ENCODE data around the gene DET1. TPM values are rescaled to one million over a fixed set of nuclear protein-coding genes. Genes with fewer than 3 reads are reported as not detected.
"Not testable (repeated sequence)": the region's sequence is repeated elsewhere in the genome, so short reads cannot be mapped to it uniquely, and the experiment has no call there.

DET1 gene
- polyA plus RNA-seq, 1 donor from 2014 or later: 1.1 TPM

DNA sequence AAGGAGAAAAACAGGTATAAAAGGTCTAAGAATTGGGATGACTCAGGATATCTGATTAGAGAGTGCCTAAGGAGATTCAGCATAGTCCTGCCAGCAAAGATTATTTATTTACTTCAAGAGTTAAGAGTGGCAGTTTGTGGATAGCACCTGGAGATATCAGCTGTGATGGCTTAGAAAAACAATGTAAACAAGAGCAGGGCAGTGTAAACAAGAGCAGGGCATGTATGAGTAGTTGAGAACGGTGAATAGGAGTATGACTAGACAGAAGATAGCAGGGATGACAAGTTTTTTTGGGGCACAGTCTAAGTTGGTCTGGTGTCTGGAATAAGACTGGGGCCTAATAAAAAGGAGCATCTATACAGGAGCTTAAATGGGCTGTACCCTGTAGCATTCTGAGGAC, 1.5 kb upstream of the DET1 start:
- not testable (repeated sequence) for H3K27ac Mint-ChIP-seq, H3K36me3 Mint-ChIP-seq, H3K27me3 Mint-ChIP-seq, H3K4me1 Mint-ChIP-seq, H3K4me3 Mint-ChIP-seq, H3K9me3 Mint-ChIP-seq

DNA sequence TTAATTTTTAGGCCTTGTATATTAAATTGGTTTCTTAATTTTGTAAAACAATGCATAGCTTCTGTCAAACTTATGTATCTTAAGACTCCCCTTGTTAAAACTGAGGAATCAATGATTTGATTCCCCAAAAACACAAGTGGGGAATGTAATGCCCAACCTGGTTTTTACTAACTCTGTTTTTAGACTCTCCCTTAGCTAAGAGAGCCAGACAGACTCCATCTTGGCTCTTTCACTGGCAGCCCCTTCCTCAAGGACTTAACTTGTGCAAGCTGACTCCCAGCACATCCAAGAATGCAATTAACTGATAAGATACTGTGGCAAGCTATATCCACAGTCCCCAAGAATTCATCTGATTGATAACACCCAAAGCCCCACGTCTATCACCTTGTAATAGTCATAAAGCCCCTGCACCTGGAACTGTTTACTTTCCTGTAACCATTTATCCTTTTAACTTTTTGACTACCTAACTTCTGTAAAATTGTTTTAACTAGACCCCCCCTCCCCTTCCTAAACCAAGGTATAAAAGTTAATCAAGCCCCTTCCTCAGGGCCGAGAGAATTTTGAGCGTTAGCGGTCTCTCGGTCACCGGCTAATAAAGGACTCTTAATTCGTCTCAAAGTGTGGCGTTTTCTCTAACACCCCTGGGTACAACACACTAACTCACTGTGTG, 768 bp downstream of the DET1 start:
- not testable (repeated sequence) for H3K9me3 Mint-ChIP-seq, H3K4me1 Mint-ChIP-seq, H3K36me3 Mint-ChIP-seq, H3K27me3 Mint-ChIP-seq
- peak overlapping the region; percentile 67 to 98 (median 94) for H3K27ac Mint-ChIP-seq
- peak overlapping the region; percentile 92 to 99 (median 96) for H3K4me3 Mint-ChIP-seq

DNA sequence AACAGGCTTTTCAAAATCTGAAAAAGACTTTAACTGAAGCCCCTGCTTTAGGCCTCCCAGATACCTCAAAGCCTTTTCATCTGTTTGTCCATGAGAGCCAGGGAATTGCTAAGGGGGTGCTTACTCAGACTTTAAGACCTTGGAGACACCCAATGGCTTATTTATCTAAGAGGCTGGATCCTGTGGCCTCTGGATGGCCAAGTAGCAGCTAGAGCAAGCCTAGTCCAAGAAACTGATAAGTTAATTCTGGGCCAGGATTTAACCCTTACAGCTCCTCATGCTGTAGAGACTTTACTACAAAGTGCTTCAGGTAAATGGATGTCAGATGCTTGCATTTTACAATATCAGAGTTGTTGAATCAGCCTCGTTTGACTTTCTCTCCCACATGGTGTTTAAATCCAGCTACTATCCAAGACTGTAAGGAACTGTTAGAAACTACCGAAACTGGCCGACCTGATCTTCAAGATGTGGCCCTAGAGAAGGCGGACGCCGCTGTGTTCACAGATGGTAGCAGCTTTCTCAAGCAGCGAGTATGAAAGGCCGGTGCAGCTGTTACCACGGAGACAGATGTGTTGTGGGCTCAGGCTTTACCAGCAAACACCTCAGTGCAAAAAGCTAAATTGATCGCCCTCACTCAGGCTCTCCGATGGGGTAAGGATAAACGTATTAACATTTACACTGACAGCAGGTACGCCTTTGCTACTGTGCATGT, 3.3 kb downstream of the DET1 start:
- Mint-ChIP-seq H3K9me3 (no peaks in the 10 kb centered on the region), H3K27me3 (no peaks in the 10 kb centered on the region), H3K4me1 (peaks cover 5 to 8% (median 7%) of the 10 kb centered on the region in 3 donors), H3K36me3 (peaks cover 8% of the 10 kb centered on the region), H3K27ac (peak overlapping the region in 1 of 3 donors; percentile 43), H3K4me3 (peak overlapping the region in 1 of 4 donors; percentile 55)

DNA sequence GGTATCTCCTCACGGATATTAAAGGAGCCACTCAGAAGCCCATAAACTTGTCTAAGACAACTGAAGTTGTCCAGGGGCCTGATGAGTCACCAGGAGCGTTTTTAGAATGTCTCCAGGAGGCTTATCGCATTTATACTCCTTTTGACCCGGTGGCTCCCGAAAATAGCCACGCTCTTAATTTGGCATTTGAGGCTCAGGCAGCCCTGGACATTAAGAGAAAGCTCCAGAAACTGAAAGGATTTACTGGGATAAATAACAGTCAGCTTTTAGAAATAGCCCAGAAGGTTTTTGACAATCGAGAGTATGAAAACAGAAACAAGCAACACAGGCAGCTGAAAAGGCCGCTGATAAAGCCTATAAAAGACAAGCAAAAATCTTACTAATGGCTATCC, 4.1 kb downstream of the DET1 start:
- no peak overlapping the region for H3K4me3 Mint-ChIP-seq
- no peak overlapping the region for H3K27ac Mint-ChIP-seq
- no peaks in the 10 kb centered on the region for H3K27me3 Mint-ChIP-seq
- H3K4me1 Mint-ChIP-seq: peaks cover 5 to 8% (median 8%) of the 10 kb centered on the region in 3 donors
- H3K9me3 Mint-ChIP-seq: no peaks in the 10 kb centered on the region
- peaks cover 8% of the 10 kb centered on the region for H3K36me3 Mint-ChIP-seq

DNA sequence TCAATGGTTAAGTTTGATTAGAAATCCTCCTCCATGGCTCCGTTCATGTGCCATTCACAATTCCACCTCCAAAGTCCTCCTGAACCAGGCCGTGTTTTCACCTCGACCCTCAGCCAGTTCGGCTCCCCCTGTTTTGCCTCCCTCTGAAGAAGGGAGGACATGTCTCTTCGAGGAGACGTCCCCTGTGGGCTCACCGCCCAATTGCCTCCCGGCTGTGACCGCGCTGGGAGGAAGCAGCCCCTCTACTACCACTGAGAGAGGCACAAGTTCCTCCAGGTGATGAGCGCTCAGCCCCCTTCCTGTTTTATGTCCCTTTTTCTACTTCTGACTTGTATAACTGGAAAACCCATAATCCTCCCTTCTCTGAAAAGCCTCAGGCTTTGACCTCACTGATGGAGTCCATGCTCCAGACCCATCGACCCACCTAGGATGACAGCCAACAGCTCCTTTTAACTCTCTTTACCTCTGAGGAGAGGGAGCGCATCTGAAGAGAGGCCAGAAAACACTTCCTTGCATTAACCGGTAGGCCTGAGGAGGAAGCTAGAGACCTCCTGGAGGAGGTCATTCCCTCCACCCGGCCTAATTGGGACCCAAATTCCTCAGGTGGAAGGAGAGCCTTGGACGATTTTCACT, 4.7 kb downstream of the DET1 start:
- H3K4me1 Mint-ChIP-seq: peaks cover 3 to 8% (median 6%) of the 10 kb centered on the region in 3 donors
- H3K4me3 Mint-ChIP-seq: peak overlapping the region in 1 of 4 donors; percentile 20

DNA sequence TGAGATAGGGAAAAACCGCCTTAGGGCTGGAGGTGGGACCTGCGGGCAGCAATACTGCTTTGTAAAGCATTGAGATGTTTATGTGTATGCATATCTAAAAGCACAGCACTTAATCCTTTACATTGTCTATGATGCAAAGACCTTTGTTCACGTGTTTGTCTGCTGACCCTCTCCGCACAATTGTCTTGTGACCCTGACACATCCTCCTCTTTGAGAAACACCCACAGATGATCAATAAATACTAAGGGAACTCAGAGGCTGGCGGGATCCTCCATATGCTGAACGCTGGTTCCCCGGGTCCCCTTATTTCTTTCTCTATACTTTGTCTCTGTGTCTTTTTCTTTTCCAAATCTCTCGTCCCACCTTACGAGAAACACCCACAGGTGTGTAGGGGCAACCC, 5.4 kb downstream of the DET1 start:
- not testable (repeated sequence) for H3K36me3 Mint-ChIP-seq, H3K4me3 Mint-ChIP-seq, H3K9me3 Mint-ChIP-seq, H3K4me1 Mint-ChIP-seq, H3K27ac Mint-ChIP-seq, H3K27me3 Mint-ChIP-seq

More for the DNA sequence above, 4.7 kb downstream of the DET1 start:
- H3K27me3 Mint-ChIP-seq: no peaks in the 10 kb centered on the region
- no peak overlapping the region for H3K27ac Mint-ChIP-seq
- peaks cover 8% of the 10 kb centered on the region for H3K36me3 Mint-ChIP-seq
- no peaks in the 10 kb centered on the region for H3K9me3 Mint-ChIP-seq

DNA sequence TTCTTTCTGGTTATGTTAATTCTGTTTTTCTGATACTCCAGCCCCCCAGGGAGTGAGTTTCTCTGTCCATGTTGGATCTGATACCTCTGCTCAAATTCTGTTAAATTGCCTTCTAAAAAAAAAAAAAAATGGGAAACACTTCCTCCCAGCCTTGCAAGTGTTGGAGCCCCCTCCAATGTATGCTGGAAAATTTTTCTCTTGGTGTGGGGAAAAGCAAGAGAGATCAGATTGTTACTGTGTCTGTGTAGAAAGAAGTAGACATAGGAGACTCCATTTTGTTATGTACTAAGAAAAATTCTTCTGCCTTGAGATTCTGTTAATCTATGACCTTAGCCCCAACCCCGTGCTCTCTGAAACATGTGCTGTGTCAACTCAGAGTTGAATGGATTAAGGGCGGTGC, 6.1 kb downstream of the DET1 start:
- not testable (repeated sequence) for H3K27ac Mint-ChIP-seq, H3K4me1 Mint-ChIP-seq, H3K4me3 Mint-ChIP-seq, H3K27me3 Mint-ChIP-seq, H3K9me3 Mint-ChIP-seq, H3K36me3 Mint-ChIP-seq

DNA sequence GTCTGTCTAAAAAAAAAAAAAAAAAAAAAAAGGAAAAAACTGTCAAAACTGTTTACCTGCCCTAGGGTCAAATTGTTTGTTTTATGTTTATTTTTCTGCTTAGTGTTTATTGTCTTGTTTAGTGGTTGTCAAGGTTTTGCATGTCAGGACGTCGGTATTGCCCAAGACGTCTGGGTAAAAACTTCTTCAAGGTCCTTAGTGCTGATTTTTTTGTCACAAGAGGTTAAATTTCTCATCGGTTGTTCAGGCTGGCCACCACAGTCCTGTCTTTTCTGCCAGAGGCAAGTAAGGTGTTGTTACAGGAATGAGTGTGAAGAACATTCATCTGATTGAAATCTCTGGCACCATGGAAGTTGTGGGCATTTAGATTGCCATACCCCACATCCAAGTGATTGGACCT, 7.0 kb downstream of the DET1 start:
- Mint-ChIP-seq H3K9me3 (peaks cover 0 to 4% (median 0%) of the 10 kb centered on the region in 3 donors), H3K27me3 (no peaks in the 10 kb centered on the region), H3K36me3 (peaks cover 15% of the 10 kb centered on the region), H3K4me3 (no peak overlapping the region), H3K4me1 (peaks cover 0 to 2% (median 0%) of the 10 kb centered on the region in 3 donors), H3K27ac (no peak overlapping the region)

DNA sequence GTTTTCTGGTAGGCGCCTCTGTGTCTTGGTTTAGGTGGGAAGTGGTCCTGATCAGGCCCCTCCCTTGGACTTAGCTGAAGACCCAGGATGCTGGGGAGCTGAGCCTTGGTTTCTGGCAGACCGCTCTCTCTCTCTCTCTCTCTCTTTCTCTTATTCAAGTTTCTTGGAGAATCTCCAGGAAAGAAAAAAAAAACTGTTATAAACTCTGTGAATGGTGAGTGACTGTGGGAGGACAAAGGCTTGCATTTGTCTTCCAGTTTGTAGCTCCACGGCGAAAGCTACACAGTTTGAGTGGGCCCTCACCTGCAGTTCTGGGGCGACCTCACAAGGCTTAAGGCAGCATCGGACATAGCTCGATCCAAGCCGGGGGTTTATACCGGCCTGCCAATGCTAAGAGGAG, 7.5 kb downstream of the DET1 start:
- peak overlapping the region in 1 of 4 donors; percentile 23 for H3K4me3 Mint-ChIP-seq
- peaks cover 0 to 8% (median 2%) of the 10 kb centered on the region in 3 donors for H3K9me3 Mint-ChIP-seq
- peaks cover 18% of the 10 kb centered on the region for H3K36me3 Mint-ChIP-seq
- H3K4me1 Mint-ChIP-seq: peaks cover 0 to 2% (median 0%) of the 10 kb centered on the region in 3 donors
- no peak overlapping the region for H3K27ac Mint-ChIP-seq
- no peaks in the 10 kb centered on the region for H3K27me3 Mint-ChIP-seq

DNA sequence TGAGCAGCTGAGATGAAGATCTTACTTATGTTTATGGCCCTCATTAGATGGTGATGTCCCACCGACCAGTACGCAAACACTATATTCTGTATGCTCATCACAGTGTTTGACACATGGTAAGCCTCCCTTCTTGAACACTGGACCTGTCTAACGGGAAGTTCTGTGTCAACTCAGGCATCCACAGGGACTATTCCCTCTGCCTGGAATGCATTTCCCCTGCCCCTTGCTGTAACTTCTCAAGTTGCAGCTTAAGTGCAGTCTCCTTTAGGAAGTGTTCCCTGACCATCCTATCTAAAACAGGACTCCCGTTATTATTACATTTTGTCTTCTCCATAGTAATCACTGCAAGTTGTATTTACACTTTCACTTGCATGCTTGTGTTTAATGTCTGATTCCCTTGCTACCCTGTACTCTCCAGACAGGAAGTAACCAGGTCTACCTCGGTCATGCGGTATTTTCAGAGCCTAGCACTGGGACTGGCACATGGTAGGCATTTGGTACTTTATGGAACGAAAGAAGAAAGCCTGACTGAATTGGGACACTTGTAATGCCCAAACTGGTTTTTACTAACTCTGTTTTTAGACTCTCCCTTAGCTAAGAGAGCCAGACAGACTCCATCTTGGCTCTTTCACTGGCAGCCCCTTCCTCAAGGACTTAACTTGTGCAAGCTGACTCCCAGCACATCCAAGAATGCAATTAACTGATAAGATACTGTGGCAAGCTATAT, 8.7 kb downstream of the DET1 start:
- Mint-ChIP-seq H3K27ac (no peak overlapping the region), H3K36me3 (peaks cover 17% of the 10 kb centered on the region), H3K9me3 (peaks cover 0 to 14% (median 2%) of the 10 kb centered on the region in 3 donors), H3K4me3 (no peak overlapping the region), H3K4me1 (peaks cover 0 to 2% (median 0%) of the 10 kb centered on the region in 3 donors), H3K27me3 (no peaks in the 10 kb centered on the region)

DNA sequence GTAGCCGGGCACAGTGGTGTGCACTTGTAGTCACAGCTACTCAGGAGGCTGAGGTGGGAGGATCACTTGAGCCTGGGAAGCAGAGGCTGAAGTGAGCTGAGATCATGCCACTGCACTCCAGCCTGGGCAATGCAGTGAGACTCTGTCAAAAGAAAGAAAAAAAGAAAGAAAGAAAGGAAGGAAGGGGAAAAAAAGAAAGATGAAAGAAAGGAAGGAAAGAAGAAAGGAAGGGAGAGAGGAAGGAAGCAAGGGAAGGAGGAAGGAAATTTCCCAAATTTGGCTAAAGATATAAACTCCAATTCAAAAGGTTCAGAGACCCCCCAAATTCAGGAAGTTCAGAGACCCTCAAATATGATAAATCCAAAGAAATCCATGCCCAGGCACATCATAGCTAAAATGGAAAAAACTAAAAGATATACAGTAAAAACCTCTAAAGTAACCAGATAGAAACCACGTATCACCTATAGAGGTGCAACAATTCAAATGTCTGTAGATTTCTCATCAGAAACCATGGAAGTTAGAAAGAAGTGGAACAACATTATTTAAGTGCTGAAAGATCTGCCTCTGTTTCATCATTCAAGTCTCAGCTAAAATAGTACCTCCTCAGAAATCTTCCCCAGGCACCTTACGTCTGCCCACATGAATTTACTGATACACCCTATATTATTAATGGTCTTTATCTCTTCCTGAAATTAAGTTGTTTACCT, 10.7 kb downstream of the DET1 start:
- Mint-ChIP-seq H3K9me3 (peaks cover 0 to 17% (median 2%) of the 10 kb centered on the region in 3 donors), H3K36me3 (peaks cover 18% of the 10 kb centered on the region), H3K27ac (peak overlapping the region in 1 of 3 donors; percentile 39)

DNA sequence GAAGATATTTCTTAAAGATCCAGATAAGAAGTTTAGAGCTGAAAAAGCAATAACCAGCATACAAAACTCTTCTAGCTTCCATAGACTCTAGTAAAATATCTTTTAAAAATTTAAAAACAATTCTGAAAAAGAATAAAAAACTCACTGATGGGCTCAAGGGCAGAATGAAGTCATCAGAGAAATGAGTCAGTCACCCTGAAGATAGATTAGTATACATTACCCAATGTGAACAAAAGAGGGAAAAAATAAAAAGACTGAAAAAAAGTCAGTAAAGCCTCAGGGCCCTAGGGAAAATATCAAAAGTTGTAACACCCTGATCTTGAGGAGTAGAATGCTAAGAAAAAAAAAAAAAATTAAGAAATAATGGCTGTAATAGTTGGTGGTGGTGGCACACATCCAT, 11.4 kb downstream of the DET1 start:
- Mint-ChIP-seq H3K4me3 (no peak overlapping the region), H3K9me3 (peaks cover 0 to 17% (median 2%) of the 10 kb centered on the region in 3 donors), H3K27ac (no peak overlapping the region), H3K27me3 (no peaks in the 10 kb centered on the region), H3K36me3 (peaks cover 24% of the 10 kb centered on the region), H3K4me1 (peaks cover 0 to 2% (median 0%) of the 10 kb centered on the region in 3 donors)

More for the DNA sequence above, 10.7 kb downstream of the DET1 start:
- Mint-ChIP-seq H3K27me3 (no peaks in the 10 kb centered on the region), H3K4me1 (peaks cover 0 to 2% (median 0%) of the 10 kb centered on the region in 3 donors), H3K4me3 (no peak overlapping the region)

DNA sequence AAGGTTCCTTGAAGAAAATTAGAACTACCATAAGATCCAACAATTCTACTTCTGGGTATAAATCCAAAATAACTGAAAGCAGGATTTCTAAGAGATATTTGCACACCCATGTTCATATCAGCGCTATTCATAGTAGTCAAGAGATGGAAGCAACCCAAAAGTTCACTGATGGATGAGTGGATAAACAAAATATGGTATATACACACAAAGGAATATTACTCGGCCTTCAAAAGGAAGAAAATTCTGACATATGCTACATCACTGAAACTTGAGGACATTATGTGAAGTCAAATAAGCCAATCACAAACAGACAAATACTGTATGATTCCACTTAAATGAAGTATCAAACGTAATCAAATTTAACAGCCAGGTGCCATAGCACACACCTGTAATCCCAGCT, 13.1 kb downstream of the DET1 start:
- Mint-ChIP-seq H3K27ac (no peak overlapping the region), H3K27me3 (no peaks in the 10 kb centered on the region), H3K9me3 (peaks cover 0 to 17% (median 2%) of the 10 kb centered on the region in 3 donors), H3K4me1 (peaks cover 0 to 2% (median 0%) of the 10 kb centered on the region in 3 donors), H3K36me3 (peaks cover 27% of the 10 kb centered on the region), H3K4me3 (no peak overlapping the region)

DNA sequence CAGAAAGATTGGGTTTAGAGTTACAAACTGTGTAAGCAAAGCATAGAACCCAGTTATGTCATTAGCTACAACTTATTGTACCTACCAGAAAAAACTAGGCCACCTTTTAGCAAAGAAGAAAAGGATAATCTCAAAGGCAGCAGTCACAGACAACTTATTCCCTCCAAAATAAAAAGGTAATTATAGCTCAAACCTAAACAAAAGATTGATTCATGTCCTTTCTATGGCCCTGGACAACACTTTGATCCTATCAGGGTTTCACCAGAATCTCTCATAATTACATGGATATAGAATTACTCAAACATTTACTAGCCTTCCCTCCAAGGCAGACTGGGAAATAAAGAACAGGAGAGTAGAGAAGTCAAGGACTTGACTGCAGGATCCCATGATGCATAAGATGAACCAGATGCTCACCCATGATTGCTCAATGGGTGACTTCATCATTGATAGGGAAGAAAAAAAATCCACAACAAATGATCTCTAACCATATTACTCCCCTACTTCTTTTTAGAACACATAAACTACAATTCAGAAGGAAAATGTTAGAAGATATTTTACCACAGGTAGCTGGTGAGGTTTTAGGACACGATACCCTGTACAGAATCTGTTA, 17.4 kb downstream of the DET1 start:
- Mint-ChIP-seq H3K36me3 (peaks cover 24% of the 10 kb centered on the region), H3K27ac (no peak overlapping the region), H3K4me1 (no peaks in the 10 kb centered on the region), H3K4me3 (no peak overlapping the region), H3K9me3 (peaks cover 0 to 10% (median under 1%) of the 10 kb centered on the region in 3 donors), H3K27me3 (no peaks in the 10 kb centered on the region)
